ENCODE measurements around the gene STYXL2. TPM values are rescaled to one million over a fixed set of nuclear protein-coding genes. Genes with fewer than 3 reads are reported as not detected.

STYXL2 gene
- total and polyA plus RNA-seq, 2 of the 8 experiments (the other 6 are each of a cell fraction or from before 2014, with no cell fraction given) = 0.09 to 0.22 TPM

GRCh38 chr1:167086033-167086432, 7.8 kb upstream of the STYXL2 start (continued):
- no peak for TF ChIP-seq ATF2 (IDR thresholded peaks at IDR 0.05; ENCODE audit: low read length)
- no peak for TF ChIP-seq CHD7 (IDR thresholded peaks at IDR 0.05; ENCODE audit: insufficient replicate concordance, low read length)
